Osteoblast (primary cell): Measurements from ENCODE around the gene MAD1L1. TPM values are rescaled to one million over a fixed set of nuclear protein-coding genes. Genes with fewer than 3 reads are reported as not detected.
A peak's percentile ranks its signal among the peaks of the same experiment; 100 is the strongest.
"Not testable (repeated sequence)": the region's sequence is repeated elsewhere in the genome, so short reads cannot be mapped to it uniquely, and the experiment has no call there.

Experiments used
- DNase-seq: peaks from one replicate; pipeline ENCODE4 v3.0.0; 2011; ENCODE audit warnings: low spot score, mixed read lengths; ENCODE audit not compliant: insufficient read length; ENCODE audit errors: missing footprints
- H2AFZ ChIP-seq: 2 replicates; pipeline ENCODE4 v1.6.0; 2011; ENCODE audit warnings: mild to moderate bottlenecking, low read length
- H3K27ac ChIP-seq: 2 replicates; pipeline ENCODE4 v1.5.1; 2011; ENCODE audit warnings: mild to moderate bottlenecking, low read depth, low read length, moderate library complexity
- H3K27me3 ChIP-seq: 2 replicates; pipeline ENCODE4 v1.6.0; 2012; ENCODE audit warnings: mild to moderate bottlenecking, control low read depth, inconsistent platforms, low read length, moderate library complexity; ENCODE audit not compliant: insufficient read depth
- H3K36me3 ChIP-seq: 2 replicates; pipeline ENCODE4 v1.5.1; 2011; ENCODE audit warnings: mild to moderate bottlenecking, low read length, control low read depth, moderate library complexity; ENCODE audit not compliant: insufficient read depth
- H3K4me1 ChIP-seq: 2 replicates; pipeline ENCODE4 v1.5.1; 2011; ENCODE audit warnings: mild to moderate bottlenecking, low read length, control low read depth, moderate library complexity; ENCODE audit not compliant: insufficient read depth
- H3K4me2 ChIP-seq: 2 replicates; pipeline ENCODE4 v1.6.0; 2011; ENCODE audit warnings: mild to moderate bottlenecking, low read length; ENCODE audit not compliant: insufficient read depth
- H3K4me3 ChIP-seq: fragments of 200-600 bp; sonication (generic); 3 replicates; pipeline ENCODE4 v1.5.1; 2012; ENCODE audit warnings: mild to moderate bottlenecking, low read length, inconsistent platforms; ENCODE audit not compliant: insufficient read depth
- H3K79me2 ChIP-seq: 2 replicates; pipeline ENCODE4 v1.6.0; 2012; ENCODE audit warnings: mild to moderate bottlenecking, low read length, control low read depth, inconsistent platforms; ENCODE audit not compliant: insufficient read depth
- H3K9me3 ChIP-seq: 2 replicates; pipeline ENCODE4 v1.5.1; 2011; ENCODE audit warnings: low read depth, low read length, control low read depth
- H4K20me1 ChIP-seq: 2 replicates; pipeline ENCODE4 v1.6.0; 2012; ENCODE audit warnings: mild to moderate bottlenecking, low read length, control low read depth; ENCODE audit not compliant: insufficient read depth
- total RNA-seq: library from RNA; depleted of rRNA; stranded (reverse); fragments of >200 nt; gene quantifications from 2 replicates; pipeline ENCODE4 v1.2.3, GENCODE V29; 2012
- TF ChIP-seq, protein P1 (sequence below): IDR thresholded peaks from 2 replicates; pipeline ENCODE4 v1.5.1; 2011; ENCODE audit warnings: mild to moderate bottlenecking, low read depth, low read length, moderate library complexity; ENCODE audit errors: extremely low read depth

Gene MAD1L1
- total RNA-seq, 1 donor, result 66.2 TPM

DNA sequence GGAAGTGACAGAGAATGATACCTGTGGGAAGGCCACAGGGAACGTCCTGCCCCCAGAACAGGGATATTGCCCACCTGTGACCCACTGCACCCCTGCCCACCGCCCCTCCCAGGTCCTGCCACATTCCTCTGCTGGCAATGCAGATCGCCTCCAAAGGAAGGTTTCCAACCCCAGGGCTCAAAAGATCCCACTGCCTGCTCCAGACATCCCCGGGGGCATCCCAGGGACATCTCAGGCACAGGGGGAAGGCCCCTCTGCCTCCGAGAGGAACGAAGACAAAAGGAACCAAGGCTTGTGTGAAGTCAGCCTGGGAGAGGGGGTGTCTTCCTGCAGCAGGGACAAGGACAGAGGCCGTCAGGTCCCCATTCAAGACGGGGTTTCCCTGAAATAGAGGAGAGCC, 37.8 kb upstream of the MAD1L1 start:
- no peaks in the 10 kb centered on the region for H3K27me3 ChIP-seq
- H2AFZ ChIP-seq, result no peak overlapping the region
- no peak overlapping the region for H3K4me3 ChIP-seq
- DNase-seq, result peak; percentile 10
- no peak overlapping the region for H3K27ac ChIP-seq
- no peaks in the 10 kb centered on the region for H3K36me3 ChIP-seq
- no peaks in the 10 kb centered on the region for H4K20me1 ChIP-seq
- H3K79me2 ChIP-seq, result no peaks in the 10 kb centered on the region
- no peaks in the 10 kb centered on the region for H3K4me1 ChIP-seq
- TF ChIP-seq, protein P1, sequence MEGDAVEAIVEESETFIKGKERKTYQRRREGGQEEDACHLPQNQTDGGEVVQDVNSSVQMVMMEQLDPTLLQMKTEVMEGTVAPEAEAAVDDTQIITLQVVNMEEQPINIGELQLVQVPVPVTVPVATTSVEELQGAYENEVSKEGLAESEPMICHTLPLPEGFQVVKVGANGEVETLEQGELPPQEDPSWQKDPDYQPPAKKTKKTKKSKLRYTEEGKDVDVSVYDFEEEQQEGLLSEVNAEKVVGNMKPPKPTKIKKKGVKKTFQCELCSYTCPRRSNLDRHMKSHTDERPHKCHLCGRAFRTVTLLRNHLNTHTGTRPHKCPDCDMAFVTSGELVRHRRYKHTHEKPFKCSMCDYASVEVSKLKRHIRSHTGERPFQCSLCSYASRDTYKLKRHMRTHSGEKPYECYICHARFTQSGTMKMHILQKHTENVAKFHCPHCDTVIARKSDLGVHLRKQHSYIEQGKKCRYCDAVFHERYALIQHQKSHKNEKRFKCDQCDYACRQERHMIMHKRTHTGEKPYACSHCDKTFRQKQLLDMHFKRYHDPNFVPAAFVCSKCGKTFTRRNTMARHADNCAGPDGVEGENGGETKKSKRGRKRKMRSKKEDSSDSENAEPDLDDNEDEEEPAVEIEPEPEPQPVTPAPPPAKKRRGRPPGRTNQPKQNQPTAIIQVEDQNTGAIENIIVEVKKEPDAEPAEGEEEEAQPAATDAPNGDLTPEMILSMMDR, result no peak
- H3K4me2 ChIP-seq, result no peak overlapping the region
- H3K9me3 ChIP-seq, result no peaks in the 10 kb centered on the region

GRCh38 chr7:2269991-2270460, 37.3 kb upstream of the MAD1L1 start:
- H3K9me3 ChIP-seq, result no peaks in the 10 kb centered on the region
- H3K79me2 ChIP-seq, result no peaks in the 10 kb centered on the region
- H3K27me3 ChIP-seq, result no peaks in the 10 kb centered on the region
- TF ChIP-seq, protein P1, result no peak
- H4K20me1 ChIP-seq, result no peaks in the 10 kb centered on the region
- H3K36me3 ChIP-seq, result no peaks in the 10 kb centered on the region
- peak; percentile 52 for DNase-seq
- no peaks in the 10 kb centered on the region for H3K4me1 ChIP-seq
- H2AFZ ChIP-seq, result no peak overlapping the region
- H3K27ac ChIP-seq, result no peak overlapping the region
- H3K4me3 ChIP-seq, result no peak overlapping the region
- H3K4me2 ChIP-seq, result no peak overlapping the region

DNA sequence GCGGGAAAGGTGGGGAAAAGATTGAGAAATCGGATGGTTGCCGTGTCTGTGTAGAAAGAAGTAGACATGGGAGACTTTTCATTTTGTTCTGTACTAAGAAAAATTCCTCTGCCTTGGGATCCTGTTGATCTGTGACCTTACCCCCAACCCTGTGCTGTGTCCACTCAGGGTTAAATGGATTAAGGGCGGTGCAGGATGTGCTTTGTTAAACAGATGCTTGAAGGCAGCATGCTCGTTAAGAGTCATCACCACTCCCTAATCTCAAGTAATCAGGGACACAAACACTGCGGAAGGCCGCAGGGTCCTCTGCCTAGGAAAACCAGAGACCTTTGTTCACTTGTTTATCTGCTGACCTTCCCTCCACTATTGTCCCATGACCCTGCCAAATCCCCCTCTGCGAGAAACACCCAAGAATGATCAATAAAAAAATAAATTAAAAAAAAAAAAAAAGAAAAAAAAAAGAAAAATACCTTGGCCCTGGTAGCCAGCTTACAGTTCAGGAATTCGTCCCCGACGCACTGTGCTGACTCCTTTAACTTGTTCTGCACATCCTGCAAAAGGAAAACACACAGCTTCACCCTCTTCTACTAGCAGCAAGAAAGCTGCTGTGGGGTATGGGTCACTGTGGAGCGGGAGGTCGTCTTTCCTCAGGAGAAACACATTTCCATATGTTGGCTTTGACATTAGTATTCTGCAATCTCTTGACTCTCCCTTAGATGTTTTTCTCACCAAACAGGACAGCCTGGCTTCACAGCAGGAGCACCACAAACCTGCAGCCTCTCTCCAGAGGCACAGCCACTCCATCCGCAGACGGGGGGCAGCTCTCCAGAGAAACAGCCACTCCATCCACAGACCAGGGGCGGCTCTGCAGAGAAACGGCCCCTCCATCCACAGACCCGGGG, 36.6 kb upstream of the MAD1L1 start:
- H2AFZ ChIP-seq, H3K4me3 ChIP-seq, H3K4me2 ChIP-seq, H4K20me1 ChIP-seq, H3K4me1 ChIP-seq, H3K9me3 ChIP-seq, H3K27me3 ChIP-seq, H3K27ac ChIP-seq, H3K36me3 ChIP-seq, H3K79me2 ChIP-seq: not testable (repeated sequence)
- peak; percentile 73 for DNase-seq

GRCh38 chr7:2266911-2267310, 34.2 kb upstream of the MAD1L1 start:
- Histone ChIP-seq H3K27me3 (no peaks in the 10 kb centered on the region), H4K20me1 (no peaks in the 10 kb centered on the region)

More at GRCh38 chr7:2266911-2267310, 34.2 kb upstream of the MAD1L1 start:
- H3K27ac ChIP-seq, result no peak overlapping the region
- TF ChIP-seq, protein P1, result no peak
- no peaks in the 10 kb centered on the region for H3K4me1 ChIP-seq
- DNase-seq, result peak; percentile 78
- no peaks in the 10 kb centered on the region for H3K79me2 ChIP-seq
- no peak overlapping the region for H2AFZ ChIP-seq
- no peak overlapping the region for H3K4me3 ChIP-seq
- no peak overlapping the region for H3K4me2 ChIP-seq
- H3K36me3 ChIP-seq, result peaks cover 12% of the 10 kb centered on the region
- H3K9me3 ChIP-seq, result no peaks in the 10 kb centered on the region
